Measurements from ENCODE around the gene MIOS. TPM values are rescaled to one million over a fixed set of nuclear protein-coding genes. Genes with fewer than 3 reads are reported as not detected.

MIOS gene
- total and polyA plus RNA-seq, 9 of the 15 experiments (the other 6 are each of a cell fraction or from before 2014, with no cell fraction given), result 7.8 to 47.8 (median 30.6) TPM

DNA sequence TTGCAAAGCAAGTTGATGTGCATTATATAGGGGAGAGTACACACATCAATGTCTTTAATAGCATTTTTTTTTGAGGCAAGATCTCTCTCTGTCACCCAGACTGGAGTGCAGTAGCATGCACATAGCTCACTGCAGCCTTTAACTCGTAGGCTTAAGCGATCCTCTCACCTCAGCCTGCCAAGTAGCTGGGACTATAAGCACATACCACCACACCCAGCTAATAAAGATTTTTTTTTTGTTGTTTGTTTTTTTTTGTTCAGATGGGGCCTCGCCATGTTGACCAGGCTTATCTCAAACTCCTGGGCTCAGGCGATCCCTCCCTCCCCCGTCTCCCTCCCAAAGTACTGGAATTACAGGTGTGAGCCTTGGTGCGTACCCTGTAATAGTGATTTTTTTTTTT is 75.4 kb downstream of the MIOS start (continued):
- TF ChIP-seq FOXM1 (IDR thresholded peaks at IDR 0.05; ENCODE audit: low read depth) (no peak), FOXM1 (CRISPR knock-in tag; IDR thresholded peaks at IDR 0.05; ENCODE audit: low read depth) (no peak), CXXC5 (CRISPR knock-in tag; IDR thresholded peaks at IDR 0.05) (no peak), CC2D1A (IDR thresholded peaks at IDR 0.05) (no peak), ZNF766 (CRISPR knock-in tag; conservative IDR thresholded peaks at IDR 0.05) (no peak), NBN (IDR thresholded peaks at IDR 0.05; ENCODE audit: low read depth) (no peak), CBFA2T3 (IDR thresholded peaks at IDR 0.05) (peak; percentile 46; the same call in 1 of the 2 replicates), CHD2 (IDR thresholded peaks at IDR 0.05; ENCODE audit: low read depth, low read length) (no peak), XRCC3 (IDR thresholded peaks at IDR 0.05) (no peak), SMAD2 (IDR thresholded peaks at IDR 0.05; ENCODE audit: low read depth, low read length) (no peak), MAFF (IDR thresholded peaks at IDR 0.05; ENCODE audit: low read length) (no peak), ZNF253 (CRISPR knock-in tag; conservative IDR thresholded peaks at IDR 0.05) (no peak), ZKSCAN1 (IDR thresholded peaks at IDR 0.05; ENCODE audit: low read depth, low read length) (no peak), DPF2 (IDR thresholded peaks at IDR 0.05) (0 out of 2 replicates have a peak, but pooled peaks have one; percentile 26), BRD4 (IDR thresholded peaks at IDR 0.05) (no peak), MTF1 (CRISPR knock-in tag; IDR thresholded peaks at IDR 0.05; ENCODE audit: borderline replicate concordance) (no peak), ZNF79 (CRISPR knock-in tag; IDR thresholded peaks at IDR 0.05; ENCODE audit: low read depth) (no peak), SNIP1 (IDR thresholded peaks at IDR 0.05; ENCODE audit: low read depth) (no peak), CUX1 (CRISPR knock-in tag; IDR thresholded peaks at IDR 0.05) (no peak), POLR2G (IDR thresholded peaks at IDR 0.05; ENCODE audit: low read depth, low read length) (no peak), ZNF174 (CRISPR knock-in tag; IDR thresholded peaks at IDR 0.05) (no peak)
- TF ChIP-seq, protein P1, sequence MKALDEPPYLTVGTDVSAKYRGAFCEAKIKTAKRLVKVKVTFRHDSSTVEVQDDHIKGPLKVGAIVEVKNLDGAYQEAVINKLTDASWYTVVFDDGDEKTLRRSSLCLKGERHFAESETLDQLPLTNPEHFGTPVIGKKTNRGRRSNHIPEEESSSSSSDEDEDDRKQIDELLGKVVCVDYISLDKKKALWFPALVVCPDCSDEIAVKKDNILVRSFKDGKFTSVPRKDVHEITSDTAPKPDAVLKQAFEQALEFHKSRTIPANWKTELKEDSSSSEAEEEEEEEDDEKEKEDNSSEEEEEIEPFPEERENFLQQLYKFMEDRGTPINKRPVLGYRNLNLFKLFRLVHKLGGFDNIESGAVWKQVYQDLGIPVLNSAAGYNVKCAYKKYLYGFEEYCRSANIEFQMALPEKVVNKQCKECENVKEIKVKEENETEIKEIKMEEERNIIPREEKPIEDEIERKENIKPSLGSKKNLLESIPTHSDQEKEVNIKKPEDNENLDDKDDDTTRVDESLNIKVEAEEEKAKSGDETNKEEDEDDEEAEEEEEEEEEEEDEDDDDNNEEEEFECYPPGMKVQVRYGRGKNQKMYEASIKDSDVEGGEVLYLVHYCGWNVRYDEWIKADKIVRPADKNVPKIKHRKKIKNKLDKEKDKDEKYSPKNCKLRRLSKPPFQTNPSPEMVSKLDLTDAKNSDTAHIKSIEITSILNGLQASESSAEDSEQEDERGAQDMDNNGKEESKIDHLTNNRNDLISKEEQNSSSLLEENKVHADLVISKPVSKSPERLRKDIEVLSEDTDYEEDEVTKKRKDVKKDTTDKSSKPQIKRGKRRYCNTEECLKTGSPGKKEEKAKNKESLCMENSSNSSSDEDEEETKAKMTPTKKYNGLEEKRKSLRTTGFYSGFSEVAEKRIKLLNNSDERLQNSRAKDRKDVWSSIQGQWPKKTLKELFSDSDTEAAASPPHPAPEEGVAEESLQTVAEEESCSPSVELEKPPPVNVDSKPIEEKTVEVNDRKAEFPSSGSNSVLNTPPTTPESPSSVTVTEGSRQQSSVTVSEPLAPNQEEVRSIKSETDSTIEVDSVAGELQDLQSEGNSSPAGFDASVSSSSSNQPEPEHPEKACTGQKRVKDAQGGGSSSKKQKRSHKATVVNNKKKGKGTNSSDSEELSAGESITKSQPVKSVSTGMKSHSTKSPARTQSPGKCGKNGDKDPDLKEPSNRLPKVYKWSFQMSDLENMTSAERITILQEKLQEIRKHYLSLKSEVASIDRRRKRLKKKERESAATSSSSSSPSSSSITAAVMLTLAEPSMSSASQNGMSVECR (CRISPR knock-in tag; IDR thresholded peaks at IDR 0.05), result 0 out of 2 replicates have a peak, but pooled peaks have one; percentile 20

All from K562 (cell line).